GM18505 (cell line): ENCODE data around the gene CASKIN1.
"Not testable (repeated sequence)": the region's sequence is repeated elsewhere in the genome, so short reads cannot be mapped to it uniquely, and the experiment has no call there.

Experiments used
- ATAC-seq: cut with Tn5 transposase; IDR thresholded peaks from one replicate; pipeline ENCODE4 v1.9.1; 2021; ENCODE audit not compliant: unreplicated experiment
- POLR2A ChIP-seq: IDR thresholded peaks from 4 replicates; pipeline ENCODE4 v1.6.1; 2011; ENCODE audit warnings: borderline replicate concordance; ENCODE audit not compliant: insufficient read depth, insufficient read length; ENCODE audit errors: extremely low read depth

The CASKIN1 gene

GRCh38 chr16:2196162-2196980, at the start of gene CASKIN1:
CASKIN1 (minus strand) TSS chr16:2196605; CDS start chr16:2196432, 173 bp downstream.
- TF ChIP-seq POLR2A: no peak
- no peak for ATAC-seq

- TF ChIP-seq POLR2A: no peak
- ATAC-seq: no peak
These were observed 48.8 kb upstream of the CASKIN1 start for GRCh38 chr16:2244926-2245795.

GRCh38 chr16:2244301-2244700, 47.9 kb upstream of the CASKIN1 start:
- no peak for ATAC-seq
- TF ChIP-seq POLR2A: no peak

GRCh38 chr16:2243781-2244180, 47.4 kb upstream of the CASKIN1 start:
- no peak for ATAC-seq
- no peak for TF ChIP-seq POLR2A

- no peak for TF ChIP-seq POLR2A
- no peak for ATAC-seq
These were observed 46.7 kb upstream of the CASKIN1 start for GRCh38 chr16:2243031-2243528.

GRCh38 chr16:2242598-2242997, 46.2 kb upstream of the CASKIN1 start:
- TF ChIP-seq POLR2A: no peak

GRCh38 chr16:2240331-2240730, 43.9 kb upstream of the CASKIN1 start:
- ATAC-seq: not testable (repeated sequence)

More at GRCh38 chr16:2242598-2242997, 46.2 kb upstream of the CASKIN1 start:
- no peak for ATAC-seq

GRCh38 chr16:2238838-2239675, 42.7 kb upstream of the CASKIN1 start:
- no peak for ATAC-seq
- TF ChIP-seq POLR2A: peak; percentile 4

- no peak for ATAC-seq
- TF ChIP-seq POLR2A: peak; percentile 7
These were observed 41.9 kb upstream of the CASKIN1 start for GRCh38 chr16:2238150-2238837.

GRCh38 chr16:2237493-2238149, 41.2 kb upstream of the CASKIN1 start:
- no peak for TF ChIP-seq POLR2A
- ATAC-seq: no peak

GRCh38 chr16:2237102-2237482, 40.7 kb upstream of the CASKIN1 start:
- ATAC-seq: no peak

More at GRCh38 chr16:2237102-2237482, 40.7 kb upstream of the CASKIN1 start:
- TF ChIP-seq POLR2A: no peak
